ENCODE data around the gene GCSAML. TPM values are rescaled to one million over a fixed set of nuclear protein-coding genes. Genes with fewer than 3 reads are reported as not detected.

GCSAML gene
- total RNA-seq, 1 experiment from 2014 or later = not detected

- DNase-seq (ENCODE audit: low read depth, low spot score) (no peak), ATAC-seq (no peak)
- Histone ChIP-seq H3K79me2 (ENCODE audit: insufficient read depth, low read length) (no peaks in the 10 kb centered on the region), H3K9me2 (ENCODE audit: insufficient read depth) (no peaks in the 10 kb centered on the region), H3K4me1 (ENCODE audit: control insufficient read depth in 1 of 2, insufficient read depth in 2 of 2, low read length in 2 of 2) (no peaks in the 10 kb centered on the region), H3K4me3 (replicated peaks in 1 of 2; ENCODE audit: low read depth in 1 of 2, low read length in 2 of 2) (no peak overlapping the region), H3K9me3 (ENCODE audit: control insufficient read depth in 1 of 2, insufficient read depth in 1 of 2, low read depth in 1 of 2, low read length in 2 of 2) (no peaks in the 10 kb centered on the region; a peak in 1 of 4 replicates), H3K27me3 (ENCODE audit: insufficient read depth, low read length) (no peaks in the 10 kb centered on the region), H4K20me1 (ENCODE audit: insufficient read depth) (no peaks in the 10 kb centered on the region), H3K27ac (ENCODE audit: low read depth, low read length) (no peak overlapping the region), H3K36me3 (ENCODE audit: control insufficient read depth in 1 of 2, insufficient read depth in 2 of 2, low read length in 2 of 2) (no peaks in the 10 kb centered on the region), H2AFZ (ENCODE audit: low read depth, low read length, poor library complexity, severe bottlenecking) (no peak overlapping the region), H3K4me2 (ENCODE audit: low read length) (no peak overlapping the region), H3K9ac (ENCODE audit: low read length) (no peak overlapping the region)
- BruUV-seq (replicated peaks) = no TSS peak
- CTCF ChIA-PET = no interaction called here
- RAD21 ChIA-PET (ENCODE audit: low non-redundant PET in 1 of 2, low total read pairs in 2 of 2, uncharacterized antibody in 2 of 2, unreplicated experiment in 2 of 2) = no interaction called here
- POLR2A ChIA-PET = interaction anchor here (1.4 kb wide), 1 partner anchor 9 kb away, joined by 3 read pairs; no protein-coding TSS in a partner anchor
- no peak for TF ChIP-seq FOSL1 (IDR thresholded peaks at IDR 0.05; ENCODE audit: low read depth)
- TF ChIP-seq, protein P1, sequence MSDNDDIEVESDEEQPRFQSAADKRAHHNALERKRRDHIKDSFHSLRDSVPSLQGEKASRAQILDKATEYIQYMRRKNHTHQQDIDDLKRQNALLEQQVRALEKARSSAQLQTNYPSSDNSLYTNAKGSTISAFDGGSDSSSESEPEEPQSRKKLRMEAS (IDR thresholded peaks at IDR 0.05) = no peak
- intact Hi-C loops (cut with micrococcal nuclease) = no loop called here
These were observed 3.3 kb downstream of the GCSAML start for GRCh38 chr1:247552231-247552630.

DNA sequence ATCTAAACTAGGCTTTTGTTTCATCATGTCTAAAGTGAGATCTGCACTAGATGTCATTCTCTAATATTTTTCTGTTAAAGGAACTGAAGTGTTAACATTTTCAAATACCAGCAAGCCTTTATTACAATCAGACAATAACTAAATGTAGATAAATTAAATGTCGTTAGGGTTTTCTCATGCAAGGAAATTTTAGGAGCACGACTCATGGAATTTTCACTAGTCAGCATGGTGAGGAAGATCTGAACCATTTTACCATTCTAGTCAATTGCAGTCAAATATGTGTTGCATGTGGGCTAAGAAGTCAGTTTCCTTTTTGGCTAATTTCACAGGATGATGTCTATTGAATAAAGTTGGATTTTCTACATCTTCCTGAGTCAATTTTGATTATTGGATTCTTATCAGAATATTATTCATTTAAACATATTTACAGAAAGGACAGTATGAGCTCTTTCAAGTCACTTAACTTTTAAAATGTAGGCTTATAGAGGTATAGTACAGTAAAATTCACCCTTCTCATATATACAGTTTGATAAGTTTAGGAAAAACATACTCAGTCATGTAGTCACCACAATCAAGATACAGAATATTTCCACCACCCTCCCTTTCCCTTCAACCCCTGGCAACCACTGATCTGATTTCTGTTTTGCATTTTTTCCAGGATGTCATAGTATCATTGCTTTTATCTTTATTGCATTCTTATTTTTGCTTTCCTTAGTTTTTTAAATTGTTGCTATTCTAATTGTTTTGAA lies 9.2 kb downstream of the GCSAML start:
- H3K36me3 ChIP-seq (ENCODE audit: control insufficient read depth in 1 of 2, insufficient read depth in 2 of 2, low read length in 2 of 2) = no peaks in the 10 kb centered on the region
- no peaks in the 10 kb centered on the region for H4K20me1 ChIP-seq (ENCODE audit: insufficient read depth)
- ChIA-PET RAD21 (ENCODE audit: low non-redundant PET in 1 of 2, low total read pairs in 2 of 2, uncharacterized antibody in 2 of 2, unreplicated experiment in 2 of 2) (no interaction called here), POLR2A (no interaction called here), CTCF (no interaction called here)
- no peaks in the 10 kb centered on the region for H3K79me2 ChIP-seq (ENCODE audit: insufficient read depth, low read length)
- no peak for TF ChIP-seq FOSL1 (IDR thresholded peaks at IDR 0.05; ENCODE audit: low read depth)
- TF ChIP-seq, protein P2, sequence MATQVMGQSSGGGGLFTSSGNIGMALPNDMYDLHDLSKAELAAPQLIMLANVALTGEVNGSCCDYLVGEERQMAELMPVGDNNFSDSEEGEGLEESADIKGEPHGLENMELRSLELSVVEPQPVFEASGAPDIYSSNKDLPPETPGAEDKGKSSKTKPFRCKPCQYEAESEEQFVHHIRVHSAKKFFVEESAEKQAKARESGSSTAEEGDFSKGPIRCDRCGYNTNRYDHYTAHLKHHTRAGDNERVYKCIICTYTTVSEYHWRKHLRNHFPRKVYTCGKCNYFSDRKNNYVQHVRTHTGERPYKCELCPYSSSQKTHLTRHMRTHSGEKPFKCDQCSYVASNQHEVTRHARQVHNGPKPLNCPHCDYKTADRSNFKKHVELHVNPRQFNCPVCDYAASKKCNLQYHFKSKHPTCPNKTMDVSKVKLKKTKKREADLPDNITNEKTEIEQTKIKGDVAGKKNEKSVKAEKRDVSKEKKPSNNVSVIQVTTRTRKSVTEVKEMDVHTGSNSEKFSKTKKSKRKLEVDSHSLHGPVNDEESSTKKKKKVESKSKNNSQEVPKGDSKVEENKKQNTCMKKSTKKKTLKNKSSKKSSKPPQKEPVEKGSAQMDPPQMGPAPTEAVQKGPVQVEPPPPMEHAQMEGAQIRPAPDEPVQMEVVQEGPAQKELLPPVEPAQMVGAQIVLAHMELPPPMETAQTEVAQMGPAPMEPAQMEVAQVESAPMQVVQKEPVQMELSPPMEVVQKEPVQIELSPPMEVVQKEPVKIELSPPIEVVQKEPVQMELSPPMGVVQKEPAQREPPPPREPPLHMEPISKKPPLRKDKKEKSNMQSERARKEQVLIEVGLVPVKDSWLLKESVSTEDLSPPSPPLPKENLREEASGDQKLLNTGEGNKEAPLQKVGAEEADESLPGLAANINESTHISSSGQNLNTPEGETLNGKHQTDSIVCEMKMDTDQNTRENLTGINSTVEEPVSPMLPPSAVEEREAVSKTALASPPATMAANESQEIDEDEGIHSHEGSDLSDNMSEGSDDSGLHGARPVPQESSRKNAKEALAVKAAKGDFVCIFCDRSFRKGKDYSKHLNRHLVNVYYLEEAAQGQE (IDR thresholded peaks at IDR 0.05; ENCODE audit: low read depth) = no peak
- TF ChIP-seq, protein P3, sequence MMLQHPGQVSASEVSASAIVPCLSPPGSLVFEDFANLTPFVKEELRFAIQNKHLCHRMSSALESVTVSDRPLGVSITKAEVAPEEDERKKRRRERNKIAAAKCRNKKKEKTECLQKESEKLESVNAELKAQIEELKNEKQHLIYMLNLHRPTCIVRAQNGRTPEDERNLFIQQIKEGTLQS (IDR thresholded peaks at IDR 0.05) = no peak
- TF ChIP-seq POLR2A (IDR thresholded peaks at IDR 0.05; ENCODE audit: borderline replicate concordance, extremely low read depth, insufficient read depth, insufficient read length) = no peak
- TF ChIP-seq ZFX (IDR thresholded peaks at IDR 0.05) = no peak
- no peak for TF ChIP-seq SRF (IDR thresholded peaks at IDR 0.05; ENCODE audit: low read depth)
- TF ChIP-seq EGR1 (IDR thresholded peaks at IDR 0.05; ENCODE audit: low read depth) = no peak
- no peak for TF ChIP-seq POLR2AphosphoS5 (IDR thresholded peaks at IDR 0.05; ENCODE audit: low read depth, low read length)
- H3K4me2 ChIP-seq (ENCODE audit: low read length) = no peak overlapping the region
- BruUV-seq (replicated peaks) = no TSS peak
- DNase-seq (ENCODE audit: low read depth, low spot score) (no peak), ATAC-seq (no peak)
- no peaks in the 10 kb centered on the region for H3K27me3 ChIP-seq (ENCODE audit: insufficient read depth, low read length)
- no peak overlapping the region for H3K27ac ChIP-seq (ENCODE audit: low read depth, low read length)
- H3K9me2 ChIP-seq (ENCODE audit: insufficient read depth) = no peaks in the 10 kb centered on the region
- intact Hi-C loops (cut with micrococcal nuclease) = no loop called here
- H3K9ac ChIP-seq (ENCODE audit: low read length) = no peak overlapping the region
- H3K4me3 ChIP-seq (replicated peaks in 1 of 2; ENCODE audit: low read depth in 1 of 2, low read length in 2 of 2) = no peak overlapping the region
- no peaks in the 10 kb centered on the region; a peak in 1 of 4 replicates for H3K9me3 ChIP-seq (ENCODE audit: control insufficient read depth in 1 of 2, insufficient read depth in 1 of 2, low read depth in 1 of 2, low read length in 2 of 2)
- no peak overlapping the region for H2AFZ ChIP-seq (ENCODE audit: low read depth, low read length, poor library complexity, severe bottlenecking)
- no peaks in the 10 kb centered on the region for H3K4me1 ChIP-seq (ENCODE audit: control insufficient read depth in 1 of 2, insufficient read depth in 2 of 2, low read length in 2 of 2)

Data from HCT116 (cell line).